DND-41 (cell line): ENCODE results near the gene MEMO1.

Source experiments
- ATAC-seq: fragments of 200-7000 bp; cut with Tn5 transposase; 3 replicates; pipeline ENCODE4 v1.9.1; 2021; ENCODE audit warnings: low read depth; ENCODE audit not compliant: insufficient read depth
- DNase-seq: peaks from one replicate; pipeline ENCODE4 v3.0.0-alpha.2; 2020
- H2AFZ ChIP-seq: 2 replicates; pipeline ENCODE4 v1.6.0; 2012; ENCODE audit warnings: low read depth, low read length
- H3K27ac ChIP-seq: 2 replicates; pipeline ENCODE4 v1.5.1; 2012; ENCODE audit warnings: low read length, inconsistent platforms
- H3K27me3 ChIP-seq: fragments of 200-600 bp; sonication (generic); 2 replicates; pipeline ENCODE4 v1.6.0; 2012; ENCODE audit warnings: low read length, mild to moderate bottlenecking, inconsistent platforms; ENCODE audit not compliant: insufficient read depth, poor library complexity
- H3K36me3 ChIP-seq: 2 replicates; pipeline ENCODE4 v1.5.1; 2012; ENCODE audit warnings: low read length, inconsistent platforms; ENCODE audit not compliant: insufficient read depth
- H3K4me1 ChIP-seq: 2 replicates; pipeline ENCODE4 v1.5.1; 2012; ENCODE audit warnings: mild to moderate bottlenecking, low read length; ENCODE audit not compliant: insufficient read depth
- H3K4me2 ChIP-seq: 2 replicates; pipeline ENCODE4 v1.6.0; 2012; ENCODE audit warnings: mild to moderate bottlenecking, moderate library complexity, low read length, inconsistent platforms; ENCODE audit not compliant: insufficient read depth
- H3K4me3 ChIP-seq, 2 experiments: fragments of 200-600 bp in 1 of 2; shearing (Covaris generic) in 1 of 2; 2 replicates each; pipeline ENCODE4 v1.5.1; 2012 to 2016; ENCODE audit warnings: inconsistent platforms in 2 of 2, low read length in 2 of 2, mild to moderate bottlenecking in 2 of 2, low read depth in 1 of 2, moderate library complexity in 1 of 2
- H3K79me2 ChIP-seq: 2 replicates; pipeline ENCODE4 v1.6.0; 2012; ENCODE audit warnings: low read length, inconsistent platforms; ENCODE audit not compliant: insufficient read depth
- H3K9ac ChIP-seq: 2 replicates; pipeline ENCODE4 v1.6.0; 2012; ENCODE audit warnings: low read depth, mild to moderate bottlenecking, inconsistent platforms, low read length, moderate library complexity
- H3K9me3 ChIP-seq: 2 replicates; pipeline ENCODE4 v1.5.1; 2012; ENCODE audit warnings: low read length, moderate library complexity, mild to moderate bottlenecking, inconsistent platforms; ENCODE audit not compliant: insufficient read depth, severe bottlenecking
- H4K20me1 ChIP-seq: 2 replicates; pipeline ENCODE4 v1.6.0; 2012; ENCODE audit warnings: low read length; ENCODE audit not compliant: insufficient read depth
- CTCF ChIP-seq: IDR thresholded peaks from 2 replicates; pipeline ENCODE4 v1.5.1; 2012; ENCODE audit warnings: borderline replicate concordance, low read length, moderate library complexity, mild to moderate bottlenecking; ENCODE audit not compliant: poor library complexity, severe bottlenecking; ENCODE audit errors: extremely low read depth
- EZH2 ChIP-seq: IDR thresholded peaks from 3 replicates; pipeline ENCODE4 v1.6.1; 2012; ENCODE audit warnings: borderline replicate concordance, low read depth, mild to moderate bottlenecking, moderate library complexity, low read length, inconsistent platforms; ENCODE audit not compliant: severe bottlenecking

Gene MEMO1

GRCh38 chr2:31992025-31992579 is 18.7 kb downstream of the MEMO1 start:
- no peak overlapping the region for H3K4me2 ChIP-seq
- no peaks in the 10 kb centered on the region for H3K27me3 ChIP-seq
- TF ChIP-seq EZH2 (no peak), CTCF (no peak)
- no peak overlapping the region for H2AFZ ChIP-seq
- no peaks in the 10 kb centered on the region for H3K4me1 ChIP-seq
- H3K9me3 ChIP-seq, result no peaks in the 10 kb centered on the region
- H4K20me1 ChIP-seq, result peaks cover 18% of the 10 kb centered on the region
- no peaks in the 10 kb centered on the region for H3K36me3 ChIP-seq
- H3K79me2 ChIP-seq, result peaks cover 100% of the 10 kb centered on the region
- H3K4me3 ChIP-seq, result no peak overlapping the region
- H3K27ac ChIP-seq, result no peak overlapping the region
- ATAC-seq, result no peak
- H3K9ac ChIP-seq, result no peak overlapping the region
- DNase-seq, result no peak

- peaks cover 15% of the 10 kb centered on the region for H4K20me1 ChIP-seq
These were observed 20.9 kb downstream of the MEMO1 start for GRCh38 chr2:31989946-31990345.

GRCh38 chr2:31987454-31988220 is 23.2 kb downstream of the MEMO1 start:
- DNase-seq, result no peak
- Histone ChIP-seq H3K9ac (no peak overlapping the region), H3K4me3 (no peak overlapping the region), H3K27me3 (no peaks in the 10 kb centered on the region), H4K20me1 (peaks cover 11% of the 10 kb centered on the region), H3K27ac (no peak overlapping the region), H3K36me3 (no peaks in the 10 kb centered on the region), H3K9me3 (no peaks in the 10 kb centered on the region), H3K4me2 (no peak overlapping the region), H2AFZ (no peak overlapping the region), H3K4me1 (no peaks in the 10 kb centered on the region), H3K79me2 (peaks cover 95% of the 10 kb centered on the region)
- no peak for TF ChIP-seq EZH2
- TF ChIP-seq CTCF, result no peak
- ATAC-seq, result no peak

More at GRCh38 chr2:31989946-31990345, 20.9 kb downstream of the MEMO1 start:
- Histone ChIP-seq H3K9me3 (no peaks in the 10 kb centered on the region), H3K36me3 (no peaks in the 10 kb centered on the region), H3K4me2 (no peak overlapping the region), H3K4me3 (no peak overlapping the region), H3K27ac (no peak overlapping the region), H3K79me2 (peaks cover 98% of the 10 kb centered on the region), H3K4me1 (no peaks in the 10 kb centered on the region), H2AFZ (no peak overlapping the region), H3K9ac (no peak overlapping the region), H3K27me3 (no peaks in the 10 kb centered on the region)
- no peak for TF ChIP-seq EZH2
- TF ChIP-seq CTCF, result no peak
- no peak for DNase-seq
- ATAC-seq, result no peak
